ENCODE measurements around the gene RNF208. TPM values are rescaled to one million over a fixed set of nuclear protein-coding genes. Genes with fewer than 3 reads are reported as not detected.

RNF208 gene
- total RNA-seq, 1 donor from 2014 or later, result 6.7 TPM

GRCh38 chr9:137227054-137227852, 5.2 kb upstream of the RNF208 start, which contains the start of gene RNF224:
RNF224 (plus strand) TSS chr9:137227502; CDS start chr9:137228336, 834 bp downstream.
- peak; percentile 93 for DNase-seq
- H3K27me3 ChIP-seq, result peaks cover 40% of the 10 kb centered on the region
- H3K27ac ChIP-seq, result peak within 1 kb of the TSS; percentile 82
- TF ChIP-seq CTCF (IDR thresholded peaks at IDR 0.05), result peak; percentile 90
- H3K9me3 ChIP-seq, result no peaks in the 10 kb centered on the region
- intact Hi-C loops (cut with DNase I), result loop anchor here (5.0 kb wide), 1 partner anchor 110 kb away; no protein-coding TSS in a partner anchor
- peak; percentile 68 for ATAC-seq
- H3K36me3 ChIP-seq, result no peaks in the 10 kb centered on the region
- no peak within 1 kb of the TSS for H3K4me3 ChIP-seq
- peaks cover 14% of the 10 kb centered on the region for H3K4me1 ChIP-seq

DNA sequence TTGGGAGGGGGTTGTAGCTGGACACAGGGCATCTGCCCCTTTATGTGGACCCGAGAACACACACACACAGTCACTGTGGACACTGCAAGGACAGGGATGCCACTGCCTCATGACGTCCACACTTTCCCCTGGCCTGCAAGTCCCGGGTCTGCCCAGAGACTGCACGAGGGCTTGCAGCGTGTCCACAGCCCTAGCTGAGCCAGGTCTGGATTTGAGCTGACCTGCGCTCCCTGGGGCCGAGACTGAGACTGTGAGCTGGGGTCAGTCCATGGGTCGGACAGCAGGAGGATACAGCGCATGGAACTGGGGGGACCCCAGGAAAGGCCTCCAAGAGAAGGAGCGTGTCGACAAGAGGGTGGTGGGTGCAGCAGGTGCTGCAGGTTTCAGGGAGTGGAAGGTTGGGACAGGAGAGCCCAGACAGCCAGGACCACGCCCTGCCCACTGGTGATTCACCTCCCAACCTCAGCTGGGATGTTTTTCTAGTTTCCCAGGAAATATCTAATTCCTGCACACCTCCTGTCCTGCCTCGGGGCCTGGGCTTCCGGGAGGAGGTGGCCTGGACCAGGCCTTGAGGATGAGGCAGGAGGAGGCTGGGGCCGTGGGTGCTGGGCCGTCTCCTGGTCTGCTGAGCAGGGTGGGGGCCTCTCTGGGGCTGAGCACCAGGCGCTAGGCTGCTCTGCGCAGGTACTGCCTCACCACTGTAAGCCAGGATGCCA, 4.5 kb upstream of the RNF208 start:
- Histone ChIP-seq H3K27me3 (peaks cover 34% of the 10 kb centered on the region), H3K9me3 (no peaks in the 10 kb centered on the region), H3K4me1 (peaks cover 14% of the 10 kb centered on the region), H3K27ac (peak overlapping the region; percentile 82), H3K4me3 (no peak overlapping the region), H3K36me3 (no peaks in the 10 kb centered on the region)
- no peak for TF ChIP-seq CTCF (IDR thresholded peaks at IDR 0.05)
- intact Hi-C loops (cut with DNase I), result loop anchor here (5.0 kb wide), 1 partner anchor 109 kb away; no protein-coding TSS in a partner anchor
- DNase-seq, result no peak
- ATAC-seq, result peak; percentile 6

DNA sequence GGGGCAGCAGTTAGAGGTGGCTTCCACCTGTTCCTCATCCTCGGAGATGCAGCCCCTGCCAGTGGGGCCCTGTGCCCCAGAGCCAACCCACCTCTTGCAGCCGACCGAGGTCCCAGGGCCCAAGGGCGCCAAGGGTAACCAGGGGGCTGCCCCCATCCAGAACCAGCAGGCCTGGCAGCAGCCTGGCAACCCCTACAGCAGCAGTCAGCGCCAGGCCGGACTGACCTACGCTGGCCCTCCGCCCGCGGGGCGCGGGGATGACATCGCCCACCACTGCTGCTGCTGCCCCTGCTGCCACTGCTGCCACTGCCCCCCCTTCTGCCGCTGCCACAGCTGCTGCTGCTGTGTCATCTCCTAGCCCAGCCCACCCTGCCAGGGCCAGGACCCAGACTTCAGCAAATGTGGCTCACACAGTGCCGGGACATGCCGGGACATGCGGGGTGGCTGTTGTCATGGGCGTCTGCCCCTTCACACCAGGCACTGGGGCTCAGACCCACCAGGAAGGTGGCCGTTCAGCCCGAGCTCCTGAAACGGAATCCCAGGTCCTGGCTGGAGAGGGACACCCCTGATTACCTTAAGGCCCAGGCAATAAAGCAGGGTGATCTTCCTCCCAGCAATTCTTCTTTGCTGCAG, 3.8 kb upstream of the RNF208 start:
- no peak for TF ChIP-seq CTCF (IDR thresholded peaks at IDR 0.05)

DNA sequence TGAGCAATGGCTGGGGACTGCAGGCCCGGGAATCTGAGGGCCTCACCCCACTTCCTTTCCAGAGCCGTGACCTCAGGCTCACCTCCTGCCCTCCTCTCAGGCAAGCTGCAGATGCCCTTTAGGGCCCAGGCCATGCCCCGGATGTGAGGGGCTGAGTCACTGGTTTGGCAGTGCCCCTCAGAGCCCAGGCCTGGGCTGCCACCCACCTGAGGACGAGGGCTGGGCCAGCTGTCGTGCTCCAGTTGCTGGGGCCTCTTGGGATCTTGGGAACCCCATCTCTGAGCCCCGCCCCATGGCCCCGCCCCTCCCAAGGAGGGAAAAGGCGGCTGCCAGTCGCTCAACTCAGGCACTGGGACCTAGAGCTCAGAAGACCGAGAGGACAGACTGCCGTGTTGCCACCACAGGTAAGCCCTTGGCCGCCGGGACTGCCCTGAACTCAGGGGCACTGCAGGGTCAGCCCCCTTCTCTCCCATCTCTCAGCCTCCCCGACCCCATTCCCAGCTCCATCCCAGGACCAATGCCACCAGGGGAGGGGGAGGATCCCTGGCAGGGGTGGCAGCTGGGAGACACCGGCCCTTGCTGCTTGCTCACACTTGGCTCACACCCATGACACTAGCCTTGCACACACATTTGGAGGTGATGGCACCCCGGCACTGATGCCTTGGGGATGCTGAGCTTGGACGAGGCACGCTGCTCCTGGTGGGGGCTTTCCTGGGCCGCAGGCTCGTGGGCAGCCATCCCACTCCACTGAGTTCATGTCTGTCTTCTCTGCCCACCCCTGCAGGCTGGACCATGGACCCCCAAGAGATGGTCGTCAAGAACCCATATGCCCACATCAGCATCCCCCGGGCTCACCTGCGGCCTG, 3.0 kb upstream of the RNF208 start, which contains the start of gene CYSRT1:
Gene CYSRT1 (plus strand): TSS at position 345 of the 865 bp plus-strand sequence. CDS start 448 bp downstream, at position 793.
- peak within 1 kb of the TSS; percentile 81 for H3K4me3 ChIP-seq
- H3K4me1 ChIP-seq, result peaks cover 14% of the 10 kb centered on the region
- peak within 1 kb of the TSS; percentile 94 for H3K27ac ChIP-seq
- no peaks in the 10 kb centered on the region for H3K9me3 ChIP-seq
- H3K36me3 ChIP-seq, result no peaks in the 10 kb centered on the region
- intact Hi-C loops (cut with DNase I), result loop anchor here (5.0 kb wide), 1 partner anchor 108 kb away; no protein-coding TSS in a partner anchor
- peaks cover 21% of the 10 kb centered on the region for H3K27me3 ChIP-seq
- ATAC-seq, result no peak
- DNase-seq, result no peak
- TF ChIP-seq CTCF (IDR thresholded peaks at IDR 0.05), result no peak

More for the DNA sequence above, 3.8 kb upstream of the RNF208 start:
- ATAC-seq, result no peak
- H3K27ac ChIP-seq, result peak overlapping the region; percentile 82
- H3K4me3 ChIP-seq, result no peak overlapping the region
- H3K36me3 ChIP-seq, result no peaks in the 10 kb centered on the region
- H3K9me3 ChIP-seq, result no peaks in the 10 kb centered on the region
- no peak for DNase-seq
- intact Hi-C loops (cut with DNase I), result loop anchor here (5.0 kb wide), 1 partner anchor 109 kb away; no protein-coding TSS in a partner anchor
- H3K4me1 ChIP-seq, result peaks cover 14% of the 10 kb centered on the region
- peaks cover 27% of the 10 kb centered on the region for H3K27me3 ChIP-seq

Data from upper lobe of right lung (tissue), 1 donor.